Activated CD8-positive, alpha-beta memory T cell treated with anti-CD3 and anti-CD28 coated beads, Interleukin-2, amount 10 ng/mL, durations not matched to agents 7 days and 5 days (primary cell): Measurements from ENCODE around the gene PPP1R18. TPM values are rescaled to one million over a fixed set of nuclear protein-coding genes. Genes with fewer than 3 reads are reported as not detected.
"Not testable (repeated sequence)": the region's sequence is repeated elsewhere in the genome, so short reads cannot be mapped to it uniquely, and the experiment has no call there.

Experiments used
- ATAC-seq: fragments of 150-1000 bp; cut with Tn5 transposase; one replicate; pipeline ENCODE4 v1.10.0; 2021; ENCODE audit warnings: moderate library complexity
- CTCF ChIA-PET: fragments of 350-600 bp; sonication (Branson Sonifier 250); formaldehyde crosslinking; loops from one replicate; lab custom pipeline; 2021; ENCODE audit warnings: antibody characterized with exemption; lab: Charles Lee
- DNase-seq: peaks from one replicate; pipeline ENCODE4 v3.0.0-alpha.2; 2020
- H3K27ac Mint-ChIP-seq: one replicate; pipeline ENCODE4 v1.8.0; 2021; ENCODE audit warnings: mild to moderate bottlenecking, mixed read lengths
- H3K27me3 Mint-ChIP-seq: one replicate; pipeline ENCODE4 v1.8.0; 2021; ENCODE audit warnings: mixed read lengths
- H3K36me3 Mint-ChIP-seq: one replicate; pipeline ENCODE4 v1.8.0; 2021; ENCODE audit warnings: mild to moderate bottlenecking, mixed read lengths
- H3K4me1 Mint-ChIP-seq: one replicate; pipeline ENCODE4 v1.8.0; 2021; ENCODE audit warnings: mixed read lengths
- H3K4me3 Mint-ChIP-seq: one replicate; pipeline ENCODE4 v1.8.0; 2021; ENCODE audit warnings: mild to moderate bottlenecking, moderate library complexity, mixed read lengths
- H3K9me3 Mint-ChIP-seq: one replicate; pipeline ENCODE4 v1.8.0; 2022; ENCODE audit warnings: low read depth, mixed read lengths
- total RNA-seq, 2 experiments: library from RNA; stranded (reverse); gene quantifications; one replicate each; pipeline ENCODE4 v1.2.3, GENCODE V29; 2021

The PPP1R18 gene
- total RNA-seq, 2 experiments from 2014 or later, result 257 to 293 TPM

DNA sequence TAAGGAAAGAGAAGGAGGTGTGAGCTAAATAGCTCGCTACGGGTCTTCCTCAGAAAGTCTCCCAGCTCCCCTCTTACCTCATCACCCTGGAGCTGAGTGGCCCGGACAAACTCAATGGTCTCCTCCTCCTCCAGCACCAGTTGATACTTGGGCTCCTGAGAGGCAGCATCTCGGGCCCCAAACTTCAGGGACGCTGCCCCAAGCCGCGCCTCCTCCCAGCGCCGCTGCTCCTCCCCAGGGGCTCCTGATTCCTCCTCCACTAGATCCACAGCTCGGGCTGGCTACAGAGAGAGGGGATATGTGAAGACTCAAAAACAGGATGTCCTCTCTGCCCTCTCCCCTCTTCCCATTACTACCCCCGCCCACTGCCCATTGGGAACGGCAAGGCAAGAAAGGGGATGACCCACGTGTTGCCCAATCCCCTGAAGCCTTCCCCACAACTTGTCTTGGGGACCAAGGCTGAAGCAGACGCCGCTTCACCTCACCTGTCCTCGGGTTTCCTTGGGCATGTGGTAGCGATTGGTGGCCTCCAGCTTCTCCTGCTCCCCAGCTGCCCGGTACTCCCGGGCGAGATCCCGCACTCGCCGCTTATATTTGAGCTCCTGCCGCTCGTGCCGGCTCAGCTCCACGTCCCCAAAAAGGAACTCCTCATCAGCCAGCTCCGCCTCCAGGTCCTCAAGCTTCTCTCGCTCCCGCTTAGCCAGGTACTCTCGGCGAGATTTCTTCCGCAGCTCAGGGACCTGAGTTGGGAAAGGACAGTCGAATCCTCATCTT lies 21.3 kb downstream of the PPP1R18 start:
- Mint-ChIP-seq H3K36me3 (peaks cover 42% of the 10 kb centered on the region), H3K9me3 (no peaks in the 10 kb centered on the region), H3K4me3 (no peak overlapping the region), H3K27ac (no peak overlapping the region), H3K4me1 (peaks cover 8% of the 10 kb centered on the region), H3K27me3 (no peaks in the 10 kb centered on the region)
- no peak for DNase-seq
- no peak for ATAC-seq
- CTCF ChIA-PET, result interaction anchor here (0.7 to 23.7 kb wide), 7 partner anchors 7 to 124 kb away, joined by 3 to 936 read pairs (median 4); partner anchors contain the start of genes DHX16, FLOT1, MDC1 and MRPS18B

DNA sequence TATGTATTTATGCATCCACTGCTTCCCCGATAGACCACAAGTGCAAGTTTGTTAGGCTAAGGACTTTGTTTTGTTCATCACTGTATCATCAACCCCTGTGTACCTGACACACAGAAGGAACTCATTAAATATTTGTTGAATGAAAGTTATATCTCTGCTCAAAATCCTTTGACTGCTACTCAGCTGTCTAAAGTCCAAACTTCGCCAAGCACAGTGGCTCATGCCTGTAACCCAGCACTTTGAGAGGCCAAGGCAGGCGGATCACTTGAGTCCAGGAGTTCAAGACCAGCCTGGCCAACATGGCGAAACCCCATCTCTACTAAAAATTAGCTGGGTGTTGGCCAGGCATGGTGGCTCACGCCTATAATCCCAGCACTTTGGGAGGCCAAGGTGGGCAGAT lies 28.5 kb downstream of the PPP1R18 start:
- not testable (repeated sequence) for H3K4me1 Mint-ChIP-seq, H3K4me3 Mint-ChIP-seq, H3K27me3 Mint-ChIP-seq, ATAC-seq, H3K27ac Mint-ChIP-seq, H3K9me3 Mint-ChIP-seq, DNase-seq
- peaks cover 46% of the 10 kb centered on the region for H3K36me3 Mint-ChIP-seq
- CTCF ChIA-PET, result interaction anchor here (1.3 to 1.4 kb wide), 2 partner anchors 64 to 73 kb away, joined by 3 read pairs; no protein-coding TSS in a partner anchor

DNA sequence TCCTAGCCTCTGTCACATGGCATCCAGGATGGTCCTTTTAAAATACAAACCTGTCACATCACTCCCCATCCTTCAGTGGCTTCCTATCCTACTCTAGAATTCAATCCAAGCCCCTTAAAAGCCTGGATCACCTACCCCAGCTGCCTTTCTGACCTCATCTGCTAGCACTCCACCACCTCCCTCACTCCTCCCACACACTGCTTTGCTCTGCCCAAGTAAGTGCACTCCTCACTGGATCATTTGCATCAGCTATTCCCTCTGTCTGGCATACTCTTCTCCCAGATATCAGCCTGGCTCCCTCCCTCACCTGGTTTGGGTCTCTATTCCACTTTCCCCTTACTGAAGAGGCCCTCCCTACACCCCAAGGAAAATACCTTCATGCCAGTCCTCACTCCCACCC lies 29.0 kb downstream of the PPP1R18 start:
- Mint-ChIP-seq H3K4me1 (peaks cover 2% of the 10 kb centered on the region), H3K4me3 (no peak overlapping the region), H3K27ac (no peak overlapping the region), H3K36me3 (peaks cover 44% of the 10 kb centered on the region), H3K9me3 (no peaks in the 10 kb centered on the region), H3K27me3 (no peaks in the 10 kb centered on the region)
- CTCF ChIA-PET, result interaction anchor here (1.3 to 1.8 kb wide), 2 partner anchors 15 to 64 kb away, joined by 3 to 10 read pairs; partner anchors contain the start of gene DHX16
- ATAC-seq (no peak), DNase-seq (no peak)

DNA sequence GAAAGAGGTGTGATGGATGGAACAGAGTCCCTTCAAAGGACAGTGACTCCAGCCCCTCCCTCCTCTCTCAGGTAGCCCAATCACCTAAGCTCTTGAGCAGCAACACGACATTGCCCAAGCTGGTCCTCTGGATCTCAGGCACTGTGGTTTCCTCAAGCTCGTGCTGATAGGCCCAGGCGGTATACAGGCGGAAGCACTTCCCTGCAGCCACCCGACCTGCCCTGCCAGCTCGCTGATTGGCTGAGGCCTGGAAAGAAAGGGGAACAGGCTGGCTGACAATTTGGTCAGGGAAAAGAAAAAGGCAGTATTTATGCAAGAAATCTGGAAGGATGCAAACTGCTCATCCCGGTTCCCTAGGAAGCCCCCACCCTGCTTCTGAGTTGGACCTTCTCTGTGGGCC lies 29.9 kb downstream of the PPP1R18 start:
- Mint-ChIP-seq H3K4me3 (no peak overlapping the region), H3K27me3 (no peaks in the 10 kb centered on the region), H3K9me3 (no peaks in the 10 kb centered on the region), H3K27ac (no peak overlapping the region), H3K4me1 (peaks cover 2% of the 10 kb centered on the region), H3K36me3 (peaks cover 45% of the 10 kb centered on the region)
- DNase-seq, result no peak
- no peak for ATAC-seq
- CTCF ChIA-PET, result interaction anchor here (0.9 to 1.8 kb wide), 2 partner anchors 9 to 16 kb away, joined by 3 to 10 read pairs; partner anchors contain the start of gene DHX16

DNA sequence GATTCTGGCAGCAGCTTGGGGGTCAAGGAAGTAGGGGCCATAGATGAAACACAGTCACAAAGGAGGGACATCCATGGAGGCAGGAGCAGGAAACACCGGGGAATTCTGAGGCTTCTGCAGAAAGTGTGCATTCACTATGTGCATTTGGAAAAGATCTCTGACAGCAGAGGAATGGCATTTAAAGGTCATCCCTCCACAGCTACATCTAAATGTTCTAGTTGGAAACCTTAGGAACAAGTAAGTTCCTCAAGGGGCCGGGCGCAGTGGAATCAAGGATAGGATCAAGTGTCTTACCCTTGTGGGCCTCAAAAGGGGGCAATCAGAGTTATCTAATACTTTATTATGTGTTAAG lies 30.7 kb downstream of the PPP1R18 start:
- Mint-ChIP-seq H3K9me3 (no peaks in the 10 kb centered on the region), H3K4me1 (peaks cover 2% of the 10 kb centered on the region), H3K27ac (no peak overlapping the region), H3K27me3 (no peaks in the 10 kb centered on the region), H3K36me3 (peaks cover 48% of the 10 kb centered on the region), H3K4me3 (no peak overlapping the region)
- DNase-seq (no peak), ATAC-seq (no peak)
- CTCF ChIA-PET, result interaction anchor here (1.8 kb wide), 1 partner anchor 17 kb away, joined by 10 read pairs; the partner anchor contains the start of gene DHX16

DNA sequence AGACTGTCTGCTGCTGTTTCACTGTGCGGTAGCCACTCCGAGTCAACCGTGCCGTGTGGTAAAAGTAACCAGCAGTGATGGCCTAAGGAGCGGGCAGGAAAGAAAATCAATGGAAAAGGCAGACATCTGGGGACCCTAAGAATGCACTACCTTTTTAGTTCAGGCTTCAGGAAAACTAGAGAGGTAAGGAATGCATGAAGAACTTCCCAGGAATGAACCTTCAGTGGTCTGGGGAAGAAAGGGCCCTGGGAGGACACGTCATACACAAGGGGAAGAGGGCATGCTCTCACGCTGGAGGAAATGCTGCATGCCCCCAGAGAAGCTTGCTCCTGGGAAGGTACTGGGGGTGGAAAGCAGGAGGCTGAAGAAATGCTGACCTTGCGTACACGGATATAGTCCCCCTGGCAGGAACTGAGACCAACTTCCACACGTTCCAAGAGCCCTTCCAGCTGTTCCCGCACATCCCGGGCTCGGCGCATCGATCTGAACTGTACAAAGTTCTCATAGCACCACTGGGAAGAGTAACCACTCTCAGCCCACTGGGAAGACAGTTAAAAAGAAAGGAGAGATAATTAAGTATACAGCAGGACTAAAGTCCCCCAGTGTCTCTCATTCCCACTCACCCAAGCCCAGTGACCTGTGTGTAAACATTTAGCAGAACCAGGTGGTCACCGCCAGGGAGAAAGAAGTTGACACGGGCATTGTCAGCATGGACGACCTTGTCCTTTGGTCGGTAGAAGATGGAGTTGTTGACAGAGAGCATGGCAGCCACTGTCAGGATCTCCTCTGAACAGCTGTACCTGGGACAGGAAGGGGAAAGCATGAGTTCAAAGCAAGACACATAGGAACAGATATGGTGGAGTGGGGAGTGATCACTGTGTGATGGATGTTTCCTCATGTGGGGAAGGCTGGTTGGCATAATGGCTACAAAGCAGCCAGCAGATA lies 31.4 kb downstream of the PPP1R18 start:
- ATAC-seq, result no peak
- Mint-ChIP-seq H3K4me1 (peaks cover 2% of the 10 kb centered on the region), H3K9me3 (no peaks in the 10 kb centered on the region), H3K27me3 (no peaks in the 10 kb centered on the region), H3K36me3 (peaks cover 46% of the 10 kb centered on the region), H3K27ac (no peak overlapping the region), H3K4me3 (no peak overlapping the region)
- CTCF ChIA-PET, result interaction anchor here (0.8 kb wide), 1 partner anchor 145 kb away, joined by 3 read pairs; no protein-coding TSS in a partner anchor
- DNase-seq, result no peak

DNA sequence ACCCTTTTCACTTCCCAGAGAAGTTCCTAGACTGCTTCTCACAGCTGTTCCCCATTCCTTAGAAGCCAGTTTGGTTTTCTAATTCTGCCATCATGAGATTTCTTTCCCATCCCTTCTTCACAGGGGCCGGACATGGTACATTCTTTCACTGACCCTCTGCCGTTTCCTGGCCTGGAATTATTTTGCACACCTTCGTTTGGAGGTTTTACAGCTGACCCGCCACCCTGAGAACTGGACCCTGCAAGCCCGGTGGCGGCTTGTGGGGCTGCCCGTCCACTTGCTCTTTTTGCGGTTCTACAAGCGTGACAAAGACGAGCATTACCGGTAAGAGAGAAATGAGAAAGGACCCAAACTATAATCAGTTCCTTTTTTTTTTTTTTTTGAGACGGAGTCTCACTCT lies 35.3 kb downstream of the PPP1R18 start:
- CTCF ChIA-PET, result interaction anchor here (0.7 to 1.5 kb wide), 2 partner anchors 19 to 79 kb away, joined by 3 read pairs; no protein-coding TSS in a partner anchor
- H3K27ac Mint-ChIP-seq, result no peak overlapping the region
- DNase-seq (no peak), ATAC-seq (no peak)
- H3K27me3 Mint-ChIP-seq, result no peaks in the 10 kb centered on the region
- H3K36me3 Mint-ChIP-seq, result peaks cover 30% of the 10 kb centered on the region
- no peak overlapping the region for H3K4me3 Mint-ChIP-seq
- H3K4me1 Mint-ChIP-seq, result peaks cover 18% of the 10 kb centered on the region
- no peaks in the 10 kb centered on the region for H3K9me3 Mint-ChIP-seq

DNA sequence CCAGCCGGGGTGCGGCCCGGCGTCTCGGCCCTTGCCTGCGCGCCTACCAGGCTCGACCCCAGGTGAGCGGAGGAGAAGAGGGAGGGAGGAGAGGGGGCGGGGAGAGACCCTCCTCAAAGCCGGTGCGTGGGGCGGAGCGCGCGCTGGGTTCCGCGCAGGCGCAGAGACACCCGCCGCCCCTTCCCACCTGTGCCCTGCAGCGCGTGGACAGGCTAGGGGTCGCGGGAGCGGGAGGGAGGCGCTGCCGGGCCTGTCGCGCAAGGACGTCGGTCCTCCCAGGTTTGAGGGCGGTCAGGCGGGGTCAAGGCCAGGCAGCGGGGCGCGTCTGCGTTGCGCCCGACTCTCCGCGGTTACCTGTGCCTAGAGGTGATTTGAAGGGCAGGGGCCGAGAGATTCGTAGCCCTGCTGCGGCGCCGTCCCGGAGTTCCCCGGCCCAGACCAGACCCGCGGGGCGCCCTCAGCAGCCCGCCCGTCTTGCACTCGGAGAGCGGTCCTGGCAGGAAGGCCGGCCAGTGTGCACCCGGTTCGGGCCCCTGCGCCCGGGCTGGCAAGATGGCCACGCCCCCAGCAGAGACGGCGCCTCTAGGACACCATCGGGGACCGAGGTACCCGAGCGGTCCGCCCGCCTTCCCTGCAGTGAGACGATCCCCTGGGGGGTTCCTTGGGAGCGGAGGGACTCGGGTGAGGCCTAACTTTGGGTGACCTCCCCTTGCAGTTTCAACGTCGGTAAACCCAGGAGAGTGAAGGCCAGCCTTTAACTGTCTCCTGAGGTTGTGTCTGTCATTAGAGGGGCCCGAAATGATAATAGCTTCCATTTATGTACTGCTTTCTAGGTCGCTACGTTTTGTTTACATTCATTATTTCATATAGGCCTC lies 39.0 kb downstream of the PPP1R18 start:
- Mint-ChIP-seq H3K27me3 (no peaks in the 10 kb centered on the region), H3K9me3 (no peaks in the 10 kb centered on the region), H3K4me3 (peak overlapping the region; percentile 83), H3K4me1 (peaks cover 24% of the 10 kb centered on the region), H3K36me3 (peaks cover 18% of the 10 kb centered on the region), H3K27ac (peak overlapping the region; percentile 88)
- DNase-seq (peak; percentile 87), ATAC-seq (peak; percentile 78)
- CTCF ChIA-PET, result interaction anchor here (1.0 to 2.5 kb wide), 3 partner anchors 22 to 84 kb away, joined by 3 to 9 read pairs (median 7); partner anchors contain the start of gene DHX16

DNA sequence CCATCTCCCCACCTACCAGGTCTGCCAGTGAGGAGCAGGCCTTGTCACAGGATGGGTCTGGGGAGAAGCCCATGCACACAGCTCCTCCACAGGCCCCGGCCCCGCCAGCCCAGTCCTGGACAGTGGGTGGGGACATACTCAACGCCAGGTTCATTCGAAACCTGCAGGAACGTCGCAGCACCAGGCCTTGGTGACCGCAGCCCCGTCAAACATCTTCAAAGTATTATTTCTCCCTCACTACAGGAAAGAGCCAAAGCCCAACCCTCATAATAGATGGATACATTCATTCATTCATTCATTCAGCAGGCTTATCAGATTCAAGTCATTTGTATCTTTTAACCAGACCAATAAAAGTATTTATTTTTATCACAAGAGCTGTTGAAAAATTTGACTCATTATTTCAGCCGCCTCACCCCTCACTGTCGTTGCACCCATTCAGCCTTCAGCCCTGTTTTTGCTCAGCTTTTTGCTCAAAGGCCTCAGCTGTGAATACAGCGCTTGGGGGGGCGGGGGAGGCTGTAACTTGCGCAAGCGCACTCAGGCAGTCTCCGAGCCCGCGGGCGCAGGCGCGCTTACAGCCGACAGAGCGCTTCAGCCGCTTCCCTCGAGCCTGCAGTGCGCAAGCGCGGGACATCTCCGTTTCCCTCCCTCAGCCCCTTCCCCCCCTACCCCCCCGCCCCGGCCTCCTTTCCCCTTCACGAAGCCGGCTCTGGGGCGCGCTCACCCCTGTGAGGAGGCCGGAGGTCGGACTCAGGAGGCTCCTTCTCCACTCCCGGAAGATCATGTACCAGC lies 39.8 kb downstream of the PPP1R18 start, which contains the start of gene C6orf136:
Gene C6orf136 (plus strand): TSS at position 684 of the 792 bp plus-strand sequence. CDS start 99 bp downstream, at position 783.
- Mint-ChIP-seq H3K4me1 (peaks cover 26% of the 10 kb centered on the region), H3K36me3 (peaks cover 10% of the 10 kb centered on the region), H3K9me3 (no peaks in the 10 kb centered on the region), H3K27ac (peak within 1 kb of the TSS; percentile 88), H3K27me3 (no peaks in the 10 kb centered on the region), H3K4me3 (peak within 1 kb of the TSS; percentile 83)
- ATAC-seq (peak; percentile 81), DNase-seq (peak; percentile 96)
- CTCF ChIA-PET, result interaction anchor here (0.7 to 2.5 kb wide), 3 partner anchors 23 to 84 kb away, joined by 3 to 9 read pairs (median 4); no protein-coding TSS in a partner anchor

DNA sequence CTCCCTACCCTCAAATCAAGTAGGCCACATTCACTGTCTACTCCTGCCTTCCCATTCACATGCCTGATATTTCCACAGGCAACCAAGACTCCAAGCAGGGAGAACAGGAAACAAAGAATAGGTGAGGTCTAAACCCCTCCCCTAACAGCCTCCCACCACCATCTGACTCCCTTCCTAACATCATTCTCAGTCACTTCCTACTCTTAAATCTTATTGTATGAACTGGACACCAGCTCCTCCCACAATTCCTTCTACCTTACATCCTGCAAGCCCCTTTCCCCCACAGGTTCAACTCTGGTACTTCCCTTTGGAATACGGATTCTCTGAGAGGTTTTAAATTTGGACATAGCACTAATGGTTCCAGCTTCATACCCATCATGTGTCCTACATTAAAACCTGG lies 40.5 kb downstream of the PPP1R18 start:
- no peak for DNase-seq
- Mint-ChIP-seq H3K27me3 (no peaks in the 10 kb centered on the region), H3K9me3 (no peaks in the 10 kb centered on the region), H3K27ac (peak overlapping the region; percentile 88), H3K36me3 (peaks cover 5% of the 10 kb centered on the region), H3K4me1 (peaks cover 32% of the 10 kb centered on the region), H3K4me3 (no peak overlapping the region)
- CTCF ChIA-PET, result interaction anchor here (1.1 to 2.5 kb wide), 2 partner anchors 26 to 85 kb away, joined by 4 to 9 read pairs; partner anchors contain the start of gene DHX16
- ATAC-seq, result no peak

DNA sequence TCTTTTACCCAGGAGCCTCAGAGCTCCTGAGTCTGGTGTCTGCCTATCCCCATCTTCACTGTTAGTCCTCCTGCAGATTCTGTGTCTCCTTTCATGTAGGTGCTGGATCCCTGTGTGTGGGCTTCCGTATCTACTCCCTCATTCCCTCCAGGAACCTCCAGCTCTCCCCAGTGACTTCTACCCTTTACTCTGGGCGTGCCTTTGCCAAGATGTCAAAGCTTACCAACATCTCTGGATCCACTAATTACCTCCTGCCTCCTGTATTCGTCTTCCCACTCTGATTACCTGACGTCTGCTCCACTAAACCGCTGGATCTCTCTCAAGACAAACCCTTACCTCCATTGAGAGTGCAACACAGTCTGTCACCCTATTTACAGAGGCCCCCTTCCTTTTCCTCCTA lies 41.7 kb downstream of the PPP1R18 start:
- Mint-ChIP-seq H3K36me3 (peaks cover 3% of the 10 kb centered on the region), H3K4me3 (no peak overlapping the region), H3K9me3 (no peaks in the 10 kb centered on the region), H3K27ac (no peak overlapping the region), H3K4me1 (peaks cover 41% of the 10 kb centered on the region), H3K27me3 (no peaks in the 10 kb centered on the region)
- CTCF ChIA-PET, result interaction anchor here (1.1 to 2.5 kb wide), 3 partner anchors 28 to 104 kb away, joined by 4 to 9 read pairs (median 4); partner anchors contain the start of gene DHX16
- ATAC-seq (no peak), DNase-seq (no peak)
